Keratinocyte (primary cell): ENCODE measurements around the gene C1orf35. TPM values are rescaled to one million over a fixed set of nuclear protein-coding genes. Genes with fewer than 3 reads are reported as not detected.

Experiments used
- DNase-seq: peaks from one replicate; pipeline ENCODE4 v3.0.0-alpha.2; 2011; ENCODE audit warnings: low read depth, missing footprints, low spot score
- FAIRE-seq: peaks from 2 replicates; lab custom pipeline; 2011; peaks lifted over from hg19 to GRCh38; lab: Jason Lieb, UNC
- H2AFZ ChIP-seq: 2 replicates; pipeline ENCODE4 v1.6.0; 2012; ENCODE audit warnings: low read length, control low read depth, inconsistent platforms; ENCODE audit not compliant: control insufficient read depth
- H3K27ac ChIP-seq: 2 replicates; pipeline ENCODE4 v1.5.1; 2011; ENCODE audit warnings: low read length; ENCODE audit not compliant: control insufficient read depth, insufficient read depth
- H3K27me3 ChIP-seq: 3 replicates; pipeline ENCODE4 v1.6.0; 2011; ENCODE audit warnings: low read length; ENCODE audit not compliant: control insufficient read depth, insufficient read depth; ENCODE audit errors: extremely low read depth
- H3K36me3 ChIP-seq, 2 experiments: 2 replicates in 1 of 2; 3 replicates in 1 of 2; pipeline ENCODE4 v1.5.1; 2011; ENCODE audit warnings: low read length in 2 of 2, mild to moderate bottlenecking in 1 of 2; ENCODE audit not compliant: control insufficient read depth in 2 of 2, insufficient read depth in 2 of 2; ENCODE audit errors: extremely low read depth in 1 of 2
- H3K4me1 ChIP-seq: 3 replicates; pipeline ENCODE4 v1.5.1; 2011; ENCODE audit warnings: low read length; ENCODE audit not compliant: control insufficient read depth, insufficient read depth; ENCODE audit errors: extremely low read depth
- H3K4me2 ChIP-seq: 3 replicates; pipeline ENCODE4 v1.6.0; 2011; ENCODE audit warnings: low read depth, low read length; ENCODE audit not compliant: control insufficient read depth, insufficient read depth; ENCODE audit errors: extremely low read depth
- H3K4me3 ChIP-seq, 3 experiments: fragments of 200-600 bp in 1 of 3; sonication (generic) in 1 of 3; 2 replicates in 2 of 3; 3 replicates in 1 of 3; pipeline ENCODE4 v1.5.1; 2011 to 2016; ENCODE audit warnings: low read length in 3 of 3, mild to moderate bottlenecking in 3 of 3, control low read depth in 2 of 3, inconsistent platforms in 1 of 3, low read depth in 1 of 3, mixed read lengths in 1 of 3, mixed run types in 1 of 3, moderate library complexity in 1 of 3; ENCODE audit not compliant: control insufficient read depth in 2 of 3, insufficient read depth in 2 of 3; ENCODE audit errors: extremely low read depth in 1 of 3
- H3K79me2 ChIP-seq: 2 replicates; pipeline ENCODE4 v1.6.0; 2012; ENCODE audit warnings: low read length; ENCODE audit not compliant: control insufficient read depth, insufficient read depth
- H3K9ac ChIP-seq: 3 replicates; pipeline ENCODE4 v1.6.0; 2011; ENCODE audit warnings: low read length; ENCODE audit not compliant: control insufficient read depth, insufficient read depth; ENCODE audit errors: extremely low read depth
- H3K9me1 ChIP-seq: 3 replicates; pipeline ENCODE4 v1.6.0; 2011; ENCODE audit warnings: low read length; ENCODE audit not compliant: control insufficient read depth, insufficient read depth; ENCODE audit errors: extremely low read depth
- H3K9me3 ChIP-seq: 2 replicates; pipeline ENCODE4 v1.5.1; 2012; ENCODE audit warnings: low read depth, low read length; ENCODE audit not compliant: control insufficient read depth
- H4K20me1 ChIP-seq: 3 replicates; pipeline ENCODE4 v1.6.0; 2011; ENCODE audit warnings: low read length; ENCODE audit not compliant: control insufficient read depth, insufficient read depth; ENCODE audit errors: extremely low read depth
- CTCF ChIP-seq, 3 experiments: IDR thresholded peaks in 1 of 3; conservative IDR thresholded peaks in 1 of 3; optimal IDR thresholded peaks in 1 of 3; 2 replicates in 2 of 3; 3 replicates in 1 of 3; pipeline versions ENCODE3 to v1.5.1; 2011; ENCODE audit warnings: low read length in 3 of 3, mild to moderate bottlenecking in 3 of 3, moderate library complexity in 2 of 3, control low read depth in 1 of 3, inconsistent platforms in 1 of 3; ENCODE audit not compliant: insufficient read depth in 2 of 3; ENCODE audit errors: extremely low read depth in 1 of 3
- EZH2 ChIP-seq: IDR thresholded peaks from one replicate; pipeline ENCODE4 v1.6.1; 2012; ENCODE audit warnings: inconsistent platforms, mild to moderate bottlenecking, low read length, moderate library complexity
- dilution Hi-C: fragments of 300-500 bp; cut with MboI; formaldehyde crosslinking; loops from one replicate; pipeline ENCODE4 v1.7.0; 2020; ENCODE audit warnings: low sequenced_read_pairs; ENCODE audit not compliant: extremely low pct_ligation_motif_present
- polyA plus RNA-seq, 5 experiments: library from polyadenylated mRNA; depleted of rRNA in 3 of 5; stranded (reverse) in 3 of 5; stranded (forward) in 1 of 5; unstranded in 1 of 5; fragments of >200 nt; gene quantifications; 1 replicate in 1 of 5; 2 replicates in 3 of 5; 3 replicates in 1 of 5; pipeline versions ENCODE4 v1.2.1 to v1.2.3, GENCODE V29; 2011 to 2012; ENCODE audit warnings: missing spikeins in 2 of 5, low read depth in 1 of 5, low replicate concordance in 1 of 5

Gene C1orf35
- polyA plus RNA-seq, 1 donor (not counting 4 experiments of a cell fraction or from before 2014, with no cell fraction given), result 8.2 TPM

GRCh38 chr1:228152097-228152917 is 49.2 kb upstream of the C1orf35 start:
- Histone ChIP-seq H4K20me1 (peaks cover 3% of the 10 kb centered on the region), H3K9ac (no peak overlapping the region), H3K4me1 (peaks cover 52% of the 10 kb centered on the region), H2AFZ (no peak overlapping the region), H3K36me3 (peaks cover 14 to 23% of the 10 kb centered on the region in 2 experiments), H3K4me2 (no peak overlapping the region), H3K4me3 (no peak overlapping the region), H3K79me2 (peaks cover 8% of the 10 kb centered on the region), H3K27me3 (no peaks in the 10 kb centered on the region), H3K9me1 (no peaks in the 10 kb centered on the region), H3K27ac (no peak overlapping the region), H3K9me3 (no peaks in the 10 kb centered on the region)
- DNase-seq (no peak), FAIRE-seq (no peak)
- no peak for TF ChIP-seq EZH2
- TF ChIP-seq CTCF (optimal IDR thresholded peaks at IDR 0.05 in 1 of 3, IDR thresholded peaks at IDR 0.05 in 1 of 3, conservative IDR thresholded peaks at IDR 0.05 in 1 of 3; ENCODE audit: extremely low read depth in 1 of 3, insufficient read depth in 2 of 3, low read length in 3 of 3), result no peak
- dilution Hi-C loops, result no loop called here

GRCh38 chr1:228151180-228151925 is 48.2 kb upstream of the C1orf35 start:
- TF ChIP-seq CTCF (optimal IDR thresholded peaks at IDR 0.05 in 1 of 3, IDR thresholded peaks at IDR 0.05 in 1 of 3, conservative IDR thresholded peaks at IDR 0.05 in 1 of 3; ENCODE audit: extremely low read depth in 1 of 3, insufficient read depth in 2 of 3, low read length in 3 of 3), result no peak
- TF ChIP-seq EZH2, result no peak
- no peaks in the 10 kb centered on the region for H3K9me3 ChIP-seq
- no peaks in the 10 kb centered on the region for H3K27me3 ChIP-seq
- peaks cover 17% of the 10 kb centered on the region for H3K79me2 ChIP-seq
- dilution Hi-C loops, result no loop called here
- H2AFZ ChIP-seq, result no peak overlapping the region
- H4K20me1 ChIP-seq, result peaks cover 3% of the 10 kb centered on the region
- peaks cover 16 to 29% of the 10 kb centered on the region in 2 experiments for H3K36me3 ChIP-seq
- FAIRE-seq, result no peak
- no peak overlapping the region for H3K9ac ChIP-seq
- no peak overlapping the region for H3K4me3 ChIP-seq
- no peak overlapping the region for H3K4me2 ChIP-seq
- peaks cover 53% of the 10 kb centered on the region for H3K4me1 ChIP-seq
- H3K9me1 ChIP-seq, result no peaks in the 10 kb centered on the region
- DNase-seq, result no peak
- no peak overlapping the region for H3K27ac ChIP-seq
